ENCODE results near the gene STAT4. TPM values are rescaled to one million over a fixed set of nuclear protein-coding genes. Genes with fewer than 3 reads are reported as not detected.

Gene STAT4
- total RNA-seq, 1 experiment from 2014 or later = 0.33 TPM

- no peaks in the 10 kb centered on the region for H4K20me1 ChIP-seq (ENCODE audit: control insufficient read depth, insufficient read depth, insufficient read length)
- no peak overlapping the region for H2BK20ac ChIP-seq (ENCODE audit: low read depth, low read length, poor library complexity, severe bottlenecking)
- H3T11ph ChIP-seq (ENCODE audit: low read length) = no peak overlapping the region
- no peak overlapping the region for H4K5ac ChIP-seq (ENCODE audit: insufficient read length, low read depth, low read length)
- H3K79me2 ChIP-seq (ENCODE audit: insufficient read depth, low read length) = no peaks in the 10 kb centered on the region
- no peaks in the 10 kb centered on the region for H3K4me1 ChIP-seq (ENCODE audit: insufficient read depth, low read length)
- TF ChIP-seq, protein P1, sequence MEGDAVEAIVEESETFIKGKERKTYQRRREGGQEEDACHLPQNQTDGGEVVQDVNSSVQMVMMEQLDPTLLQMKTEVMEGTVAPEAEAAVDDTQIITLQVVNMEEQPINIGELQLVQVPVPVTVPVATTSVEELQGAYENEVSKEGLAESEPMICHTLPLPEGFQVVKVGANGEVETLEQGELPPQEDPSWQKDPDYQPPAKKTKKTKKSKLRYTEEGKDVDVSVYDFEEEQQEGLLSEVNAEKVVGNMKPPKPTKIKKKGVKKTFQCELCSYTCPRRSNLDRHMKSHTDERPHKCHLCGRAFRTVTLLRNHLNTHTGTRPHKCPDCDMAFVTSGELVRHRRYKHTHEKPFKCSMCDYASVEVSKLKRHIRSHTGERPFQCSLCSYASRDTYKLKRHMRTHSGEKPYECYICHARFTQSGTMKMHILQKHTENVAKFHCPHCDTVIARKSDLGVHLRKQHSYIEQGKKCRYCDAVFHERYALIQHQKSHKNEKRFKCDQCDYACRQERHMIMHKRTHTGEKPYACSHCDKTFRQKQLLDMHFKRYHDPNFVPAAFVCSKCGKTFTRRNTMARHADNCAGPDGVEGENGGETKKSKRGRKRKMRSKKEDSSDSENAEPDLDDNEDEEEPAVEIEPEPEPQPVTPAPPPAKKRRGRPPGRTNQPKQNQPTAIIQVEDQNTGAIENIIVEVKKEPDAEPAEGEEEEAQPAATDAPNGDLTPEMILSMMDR (conservative IDR thresholded peaks at IDR 0.05) = no peak
- H2AFZ ChIP-seq (ENCODE audit: low read length) = no peak overlapping the region
- no peaks in the 10 kb centered on the region for H3K9me3 ChIP-seq (ENCODE audit: control insufficient read depth, low read depth, low read length)
- no peak overlapping the region for H2BK5ac ChIP-seq (ENCODE audit: insufficient read length, low read length)
- H4K91ac ChIP-seq (ENCODE audit: insufficient read length, low read depth, low read length) = no peak overlapping the region
- H3K23ac ChIP-seq (ENCODE audit: insufficient read length, low read depth, low read length) = no peak overlapping the region
- no peak overlapping the region for H3K27ac Mint-ChIP-seq
- H3K27me3 Mint-ChIP-seq (ENCODE audit: low read depth) = no peaks in the 10 kb centered on the region
- no peaks in the 10 kb centered on the region for H3K27me3 ChIP-seq (ENCODE audit: insufficient read depth, low read length)
- H3K27ac ChIP-seq (ENCODE audit: insufficient read length, low read depth, low read length) = no peak overlapping the region
- H3K4ac ChIP-seq (ENCODE audit: low read depth, low read length) = no peak overlapping the region
- H3K4me2 ChIP-seq (ENCODE audit: insufficient read depth, insufficient read length, low read length) = no peak overlapping the region
- H2AK5ac ChIP-seq (ENCODE audit: insufficient read length, low read length) = no peak overlapping the region
- H3K56ac ChIP-seq (ENCODE audit: insufficient read length, low read depth, low read length) = no peak overlapping the region
- H4K8ac ChIP-seq (replicated peaks; ENCODE audit: insufficient read length, low read depth, low read length) = no peak overlapping the region
- H3K4me3 Mint-ChIP-seq = no peak overlapping the region
- no CpG with 5 or more reads among the region's 2 CpGs for WGBS (ENCODE audit: extremely low coverage, insufficient read length, low lambda C conversion rate)
- no peaks in the 10 kb centered on the region for H3K79me1 ChIP-seq (ENCODE audit: insufficient read depth, low read depth, low read length, poor library complexity, severe bottlenecking)
- no peaks in the 10 kb centered on the region for H3K23me2 ChIP-seq (ENCODE audit: insufficient read length, low read depth, low read length, poor library complexity, severe bottlenecking)
- H3K18ac ChIP-seq (ENCODE audit: insufficient read length, low read depth, low read length) = no peak overlapping the region
- no peak overlapping the region for H2BK120ac ChIP-seq (ENCODE audit: low read depth, low read length, poor library complexity, severe bottlenecking)
- H3K36me3 Mint-ChIP-seq (ENCODE audit: insufficient read depth in 1 of 3, low read depth in 3 of 3) = no peaks in the 10 kb centered on the region
- no peak for DNase-seq
- H2BK15ac ChIP-seq (ENCODE audit: low read depth, low read length) = no peak overlapping the region
- H3K9ac ChIP-seq (ENCODE audit: extremely low read depth, insufficient read length, low read length) = no peak overlapping the region
- H3K14ac ChIP-seq (ENCODE audit: insufficient read depth, low read length) = no peak overlapping the region
- no peaks in the 10 kb centered on the region for H3K9me3 Mint-ChIP-seq
- H2BK12ac ChIP-seq (ENCODE audit: insufficient read length, low read depth, low read length) = no peak overlapping the region
- no peaks in the 10 kb centered on the region for H3K4me1 Mint-ChIP-seq
Observed at GRCh38 chr2:191125646-191126045, 25.1 kb downstream of the STAT4 start.
